ENCODE measurements around the gene ADIPOQ.
A peak's percentile ranks its signal among the peaks of the same experiment; 100 is the strongest.
"Not testable (repeated sequence)": the region's sequence is repeated elsewhere in the genome, so short reads cannot be mapped to it uniquely, and the experiment has no call there.

ADIPOQ gene

DNA sequence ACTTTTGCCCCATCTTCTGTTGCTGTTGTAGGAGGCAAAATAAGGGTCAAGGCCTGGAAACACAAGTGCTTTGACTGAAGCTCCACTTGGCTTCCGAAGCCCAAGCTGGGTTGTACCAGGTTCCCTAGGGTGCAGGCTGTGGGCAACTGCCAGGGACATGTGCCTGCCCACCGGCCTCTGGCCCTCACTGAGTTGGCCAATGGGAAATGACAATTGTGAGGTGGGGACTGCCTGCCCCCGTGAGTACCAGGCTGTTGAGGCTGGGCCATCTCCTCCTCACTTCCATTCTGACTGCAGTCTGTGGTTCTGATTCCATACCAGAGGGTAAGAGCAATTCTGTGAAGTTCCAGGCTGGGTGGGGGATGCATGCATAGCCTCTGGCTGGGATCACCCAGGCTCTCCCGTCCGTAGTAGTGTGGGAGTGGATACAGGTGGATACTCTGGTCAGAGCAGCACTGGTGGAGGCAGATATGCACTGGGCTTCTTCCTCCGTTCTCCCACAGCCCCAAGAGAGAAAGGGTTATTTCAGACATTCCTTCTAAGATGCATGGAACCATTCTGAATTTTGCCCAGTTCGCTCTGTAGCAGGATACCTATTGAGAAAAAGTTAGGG is at the start of gene ADIPOQ:
ADIPOQ (plus strand) TSS at position 285 of the 613 bp plus-strand sequence. CDS start 10,349 bp downstream, outside the sequence.
- no peak for DNase-seq

DNA sequence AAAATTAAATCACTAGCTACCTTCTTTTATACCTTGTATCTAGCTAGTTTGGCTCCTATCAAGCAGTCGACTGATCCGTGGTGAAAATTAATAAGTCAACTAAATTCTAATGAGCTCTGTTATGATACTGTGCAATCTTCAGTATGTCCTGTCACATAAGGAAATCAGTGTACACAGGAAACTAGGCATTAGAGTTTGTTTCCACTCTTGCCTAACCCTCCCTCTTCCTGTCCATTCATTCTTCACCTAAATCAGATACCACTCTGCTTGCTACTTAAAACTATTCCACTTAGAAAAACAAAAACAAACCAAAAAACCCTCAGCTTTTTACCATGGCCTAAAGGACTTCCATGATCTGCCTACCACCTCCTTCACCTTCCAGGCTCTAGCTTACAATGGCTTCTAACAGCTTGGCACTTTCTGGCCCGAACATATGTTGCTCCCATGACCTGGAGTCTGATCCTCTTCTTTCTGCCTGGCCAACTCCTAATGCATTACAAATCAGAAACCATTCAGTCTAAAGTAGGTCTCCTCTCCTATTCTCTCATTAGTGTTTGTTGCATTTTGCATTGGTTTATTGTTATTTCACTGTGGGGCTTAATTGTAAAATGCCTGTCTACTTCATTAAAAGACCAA is 44.2 kb upstream of the ADIPOQ start:
- DNase-seq = no peak

DNA sequence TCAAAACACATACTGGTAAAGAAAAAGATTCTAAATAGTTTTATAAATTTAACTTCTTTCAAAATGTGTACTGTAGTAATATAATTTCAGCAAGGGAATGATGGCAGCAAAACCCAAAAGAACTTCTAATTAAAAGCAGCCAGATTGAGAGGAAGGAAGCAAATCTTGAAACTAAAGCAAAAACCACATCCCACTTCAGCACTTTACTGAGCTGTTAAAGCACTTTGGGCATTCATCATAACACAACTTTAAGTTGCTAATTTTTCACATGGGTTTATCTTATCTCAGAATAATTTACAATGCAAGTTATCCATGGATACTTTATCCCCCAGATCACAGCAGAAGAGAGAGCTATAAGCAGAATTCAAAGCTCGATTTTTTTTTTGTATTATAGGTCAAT is 42.2 kb upstream of the ADIPOQ start:
- DNase-seq = no peak

DNA sequence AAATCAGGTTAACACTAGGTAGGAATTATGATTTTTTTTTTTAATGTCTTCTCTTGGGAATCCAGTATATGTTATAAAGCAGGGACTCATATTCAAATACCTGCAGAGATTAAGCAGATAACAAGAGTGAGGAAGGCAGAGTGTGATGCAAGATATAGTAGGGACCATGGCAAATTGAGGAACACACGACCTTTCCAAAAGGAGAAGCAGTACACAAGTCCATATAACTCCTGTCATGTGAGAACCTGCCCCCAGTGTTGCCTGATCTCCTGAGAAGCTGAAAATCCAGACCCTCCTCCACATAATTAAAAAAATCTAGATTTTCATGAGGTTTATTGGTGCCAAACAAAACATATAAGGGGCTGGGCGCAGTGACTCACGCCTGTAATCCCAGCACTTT is 39.8 kb upstream of the ADIPOQ start:
- no peak for DNase-seq

DNA sequence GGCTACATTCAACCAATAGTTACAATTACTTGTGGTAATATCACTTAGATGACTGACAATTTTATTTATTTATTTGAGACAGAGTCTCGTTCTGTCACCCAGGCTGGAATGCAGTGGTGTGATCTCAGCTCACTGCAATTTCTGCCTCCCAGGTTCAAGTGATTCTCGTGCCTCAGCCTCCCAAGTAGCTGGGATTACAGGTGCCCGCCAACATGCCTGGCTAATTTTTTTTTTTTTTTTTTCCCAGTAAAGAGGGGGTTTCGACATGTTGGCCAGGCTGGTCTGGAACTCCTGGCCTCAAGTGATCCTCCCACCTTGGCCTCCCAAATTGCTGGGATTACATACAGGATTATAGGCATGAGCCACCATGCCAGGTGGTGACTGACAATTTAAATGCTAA is 39.1 kb upstream of the ADIPOQ start:
- not testable (repeated sequence) for DNase-seq

DNA sequence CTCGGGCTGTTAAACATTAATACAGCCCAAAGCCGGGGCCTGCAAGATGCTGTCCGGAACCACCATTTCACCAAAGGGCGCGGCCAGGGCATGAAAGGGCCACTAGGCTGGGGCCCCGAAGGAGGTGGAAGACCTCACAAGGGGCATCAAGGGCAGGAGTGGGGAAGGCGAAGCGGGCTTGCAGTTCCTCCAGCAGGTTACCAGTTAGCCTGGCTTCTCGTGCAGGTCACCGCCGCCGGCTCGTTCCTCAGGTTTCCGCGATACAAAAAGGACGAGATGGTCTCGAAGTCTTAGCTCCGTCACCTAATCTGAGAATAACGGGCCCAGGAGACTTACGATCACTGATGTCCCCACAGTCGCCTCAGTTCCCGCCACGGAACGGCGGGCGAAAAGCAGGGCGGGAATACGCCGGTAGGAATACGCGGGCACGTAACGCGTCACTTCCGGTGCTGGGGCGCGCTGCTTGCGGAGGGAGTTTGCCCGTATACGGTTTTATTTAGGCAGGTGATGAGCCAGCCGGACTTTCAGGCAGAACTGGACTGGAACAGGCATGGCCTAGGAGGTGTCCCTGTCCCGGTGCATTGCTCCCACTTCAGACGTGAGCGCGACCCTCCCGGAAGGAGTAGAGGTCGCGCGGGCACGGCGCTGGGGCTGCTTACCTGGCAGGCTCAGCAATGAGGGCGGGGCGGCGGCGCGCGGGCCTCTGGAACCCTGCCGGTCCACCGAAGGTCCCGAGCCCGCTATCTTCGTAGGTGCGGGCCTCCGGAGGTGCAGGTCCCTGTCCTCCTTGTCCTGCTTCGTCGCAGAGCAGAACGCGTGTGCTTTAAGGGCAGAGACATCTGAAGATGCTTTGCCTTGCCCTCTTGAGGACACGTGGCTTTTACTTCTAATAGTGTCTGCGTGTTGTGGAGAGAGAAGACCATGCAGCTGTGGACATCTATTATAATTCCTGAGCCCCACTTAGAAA is 36.1 kb upstream of the ADIPOQ start, which contains the start of gene RFC4:
RFC4 (minus strand) TSS at position 394 of the 967 bp plus-strand sequence. CDS start 1,769 bp downstream, outside the sequence.
- DNase-seq = peak; percentile 82

DNA sequence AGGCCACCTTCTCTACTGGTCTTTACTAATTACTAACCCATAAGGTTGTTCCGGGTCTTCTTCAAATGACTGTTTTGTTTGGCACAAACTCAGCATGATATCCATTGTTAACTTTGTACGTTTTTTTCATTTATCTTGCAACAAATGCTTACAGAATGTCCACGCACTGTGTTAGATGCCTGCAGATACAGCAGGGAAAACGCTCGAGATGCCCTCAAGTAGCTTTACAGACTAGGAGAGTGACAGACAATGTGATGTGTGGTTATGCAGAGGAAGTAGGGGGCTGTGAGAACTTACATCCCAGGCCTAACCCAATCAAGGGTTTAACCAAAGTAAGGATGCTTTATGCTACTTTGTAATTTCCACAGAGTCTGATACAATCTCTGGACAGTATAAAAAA is 35.3 kb upstream of the ADIPOQ start:
- DNase-seq = no peak

DNA sequence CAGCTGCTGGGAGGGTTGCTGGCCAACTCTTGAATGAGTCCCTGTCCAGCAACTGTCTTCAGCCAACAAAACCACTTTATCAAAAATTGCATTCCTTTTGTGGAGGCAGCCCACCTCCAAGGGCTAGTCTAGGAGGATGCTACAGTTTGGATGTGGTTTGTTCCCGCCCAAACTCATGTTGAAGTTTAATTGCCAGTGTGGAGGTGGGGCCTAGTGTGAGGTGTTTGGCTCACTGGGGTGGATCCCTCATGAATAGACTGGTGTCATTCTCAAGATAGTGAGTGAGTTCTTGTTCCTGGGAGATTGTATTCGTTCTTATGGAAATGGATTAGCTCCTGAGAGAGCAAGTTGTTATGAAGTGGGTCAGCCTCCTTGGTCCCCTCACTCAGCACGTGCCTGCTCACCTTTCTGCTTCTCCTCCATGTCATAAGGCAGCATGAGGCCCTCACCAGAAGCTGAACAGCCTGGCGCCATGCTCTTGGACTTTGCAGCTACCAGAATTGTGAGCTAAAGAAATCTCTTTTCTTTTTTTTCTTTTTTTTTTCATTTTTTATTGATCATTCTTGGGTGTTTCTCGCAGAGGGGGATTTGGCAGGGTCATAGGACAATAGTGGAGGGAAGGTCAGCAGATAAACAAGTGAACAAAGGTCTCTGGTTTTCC is 32.0 kb upstream of the ADIPOQ start:
- DNase-seq = no peak

DNA sequence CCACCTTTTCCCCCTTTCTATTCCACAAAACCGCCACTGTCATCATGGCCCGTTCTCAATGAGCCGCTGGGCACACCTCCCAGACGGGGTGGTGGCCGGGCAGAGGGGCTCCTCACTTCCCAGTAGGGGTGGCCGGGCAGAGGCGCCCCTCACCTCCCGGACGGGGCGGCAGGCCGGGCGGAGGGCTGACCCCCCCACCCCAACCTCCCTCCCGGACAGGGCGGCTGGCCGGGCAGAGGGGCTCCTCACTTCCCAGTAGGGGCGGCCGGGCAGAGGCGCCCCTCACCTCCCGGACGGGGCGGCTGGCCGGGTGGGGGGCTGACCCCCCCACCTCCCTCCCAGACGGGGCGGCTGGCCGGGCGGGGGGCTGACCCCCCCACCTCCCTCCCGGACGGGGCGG is 31.2 kb upstream of the ADIPOQ start:
- DNase-seq = not testable (repeated sequence)

DNA sequence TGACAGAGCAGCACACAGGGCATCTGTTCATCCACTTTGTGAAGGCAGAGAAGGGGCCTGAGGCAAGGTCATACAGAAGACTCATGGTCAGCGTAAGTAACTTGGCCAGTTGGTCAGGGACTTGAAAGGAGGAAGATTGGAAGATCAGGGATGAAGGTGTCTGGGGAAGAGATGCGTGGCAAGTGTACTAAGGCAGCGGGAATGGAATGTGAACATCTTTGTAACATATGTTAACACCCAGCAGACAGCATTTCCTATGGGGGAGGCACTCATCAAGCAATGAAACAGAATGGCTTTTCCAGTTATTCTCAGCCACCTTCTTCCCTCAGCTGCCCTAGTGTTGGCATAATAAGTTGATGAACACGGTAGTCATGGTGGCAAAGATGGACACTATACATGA is 28.4 kb upstream of the ADIPOQ start:
- DNase-seq = no peak

DNA sequence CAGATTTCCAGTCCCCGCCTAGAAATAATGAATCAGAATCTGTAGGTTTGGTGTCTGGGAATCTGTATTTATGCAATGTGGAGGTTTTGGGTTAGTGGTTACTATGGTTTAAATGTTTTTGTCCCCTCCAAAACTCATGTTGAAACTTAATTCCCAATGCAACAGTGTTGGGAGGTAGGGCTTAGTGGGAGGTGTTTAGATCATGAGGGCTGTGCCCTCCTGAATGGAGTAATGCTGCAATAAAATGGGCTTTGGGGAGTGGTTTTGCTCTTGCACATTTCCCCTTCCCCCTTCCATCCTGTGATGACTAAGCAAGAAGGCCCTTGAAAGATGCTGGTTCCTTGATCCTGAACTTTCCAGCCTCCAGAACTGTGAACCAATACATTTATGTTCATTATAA is 27.1 kb upstream of the ADIPOQ start:
- DNase-seq = no peak

DNA sequence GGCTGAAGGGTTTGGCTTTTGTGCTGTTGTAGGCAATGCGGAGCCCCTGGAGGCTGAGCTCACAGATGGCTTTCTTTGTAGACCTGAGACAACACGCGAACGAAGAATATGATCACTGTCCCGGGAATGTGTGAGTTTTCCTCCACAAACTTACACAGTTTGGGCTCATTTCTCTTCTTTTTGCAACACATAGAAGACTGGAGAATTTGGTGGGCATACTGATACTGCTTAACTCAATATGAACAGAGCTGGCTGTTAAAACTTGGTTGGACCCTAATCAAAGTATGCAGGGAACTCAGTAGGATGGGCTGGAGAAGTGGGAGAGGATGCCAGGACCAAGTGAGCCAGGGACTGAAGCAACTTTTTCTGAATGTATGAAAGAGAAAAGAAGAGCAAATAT is 24.0 kb upstream of the ADIPOQ start:
- no peak for DNase-seq

DNA sequence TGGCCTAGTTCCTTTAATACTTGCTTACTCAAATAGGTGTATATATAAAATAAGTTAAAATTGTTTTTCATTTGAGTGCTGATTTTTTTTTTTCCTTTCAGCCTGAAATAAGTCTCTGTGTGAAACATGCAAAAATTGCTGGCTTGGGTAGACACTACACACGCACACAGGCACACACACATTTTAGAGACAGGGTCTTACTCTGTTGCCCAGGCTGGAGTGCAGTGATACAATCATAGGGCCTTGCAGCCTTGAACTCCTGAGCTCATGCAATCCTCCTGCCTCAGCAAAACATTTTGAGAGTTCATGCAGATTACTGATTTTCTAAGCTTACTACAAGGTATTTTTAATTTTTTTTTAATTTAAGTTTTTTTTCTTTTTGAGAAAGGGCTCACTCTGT is 23.6 kb upstream of the ADIPOQ start:
- no peak for DNase-seq

DNA sequence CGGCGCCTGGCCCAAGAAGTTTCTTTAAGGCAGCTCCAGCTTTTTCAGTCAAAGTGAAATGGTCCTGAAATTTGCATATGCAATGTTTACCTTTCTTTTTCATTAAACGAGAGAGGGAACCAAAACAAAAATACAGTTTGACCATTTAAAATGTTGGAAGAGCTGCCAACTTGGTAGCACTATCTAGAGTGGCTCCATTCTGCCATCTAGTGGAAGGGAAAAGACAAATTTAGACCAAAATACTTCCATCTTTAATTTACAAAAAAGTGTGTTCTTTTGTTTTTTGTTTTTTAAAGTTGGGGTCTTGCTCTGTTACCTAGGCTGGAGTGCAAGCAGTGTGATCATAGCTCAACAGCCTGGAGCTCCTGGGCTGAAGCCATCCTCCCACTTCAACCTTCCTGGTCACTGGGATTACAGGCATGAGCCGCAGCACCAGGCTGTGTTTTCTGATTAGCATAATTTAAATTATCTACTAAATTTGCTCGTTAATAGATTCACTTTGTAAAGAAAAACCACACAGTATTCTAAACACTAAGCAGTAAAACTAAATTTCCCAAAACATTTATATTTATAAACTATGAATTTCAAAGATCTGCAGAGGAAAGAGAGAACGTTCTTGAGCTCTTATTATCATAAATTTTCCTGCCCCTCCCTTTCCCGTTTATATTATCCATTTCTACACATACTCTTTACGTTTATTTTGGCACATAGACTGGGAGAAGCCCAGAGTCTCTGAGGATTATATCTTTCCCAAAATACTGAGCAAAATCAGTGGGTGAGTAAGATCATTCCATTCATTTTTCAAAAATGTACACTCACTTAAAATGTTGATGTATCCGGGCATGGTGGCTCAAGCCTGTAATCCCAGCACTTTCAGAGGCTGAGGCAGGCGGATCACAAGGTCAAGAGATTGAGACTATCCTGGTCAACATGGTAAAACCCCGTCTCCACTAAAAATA is 20.8 kb upstream of the ADIPOQ start:
- peak; percentile 78 for DNase-seq

DNA sequence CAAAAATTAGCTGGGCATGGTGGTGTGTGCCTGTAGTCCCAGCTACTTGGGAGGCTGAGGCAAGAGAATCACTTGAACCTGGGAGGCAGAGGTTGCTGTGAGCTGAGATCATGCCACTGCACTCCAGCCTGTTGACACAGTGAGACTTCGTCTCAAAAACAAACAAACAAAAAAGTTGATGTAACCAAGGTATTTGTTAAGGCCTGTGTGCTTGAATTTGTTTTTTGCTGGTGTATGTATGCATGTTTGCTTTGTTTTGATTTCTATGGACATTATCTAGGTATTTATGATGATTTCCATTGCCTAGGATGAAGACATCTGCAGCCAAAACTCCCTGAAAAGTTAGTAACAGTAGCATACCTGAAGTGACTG is 20.1 kb upstream of the ADIPOQ start:
- DNase-seq = not testable (repeated sequence)

DNA sequence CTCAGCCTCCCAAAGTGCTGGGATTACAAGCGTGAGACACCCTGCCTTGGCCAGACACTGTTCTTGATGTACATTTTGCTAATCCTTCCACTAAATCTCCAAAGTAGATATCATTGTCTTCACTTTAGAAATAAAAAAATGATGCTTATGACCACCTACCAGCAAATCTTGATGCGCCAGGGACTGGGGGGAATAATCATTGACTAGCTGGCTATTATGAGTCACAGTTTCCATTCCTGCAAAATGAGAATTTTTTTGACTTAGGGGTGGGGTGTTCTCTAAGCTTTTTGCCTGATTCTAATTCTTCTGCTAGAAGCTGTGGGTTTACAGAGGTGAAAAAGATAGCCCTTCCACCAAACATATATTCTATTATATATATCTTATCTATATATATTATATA is 19.1 kb upstream of the ADIPOQ start:
- DNase-seq = no peak

DNA sequence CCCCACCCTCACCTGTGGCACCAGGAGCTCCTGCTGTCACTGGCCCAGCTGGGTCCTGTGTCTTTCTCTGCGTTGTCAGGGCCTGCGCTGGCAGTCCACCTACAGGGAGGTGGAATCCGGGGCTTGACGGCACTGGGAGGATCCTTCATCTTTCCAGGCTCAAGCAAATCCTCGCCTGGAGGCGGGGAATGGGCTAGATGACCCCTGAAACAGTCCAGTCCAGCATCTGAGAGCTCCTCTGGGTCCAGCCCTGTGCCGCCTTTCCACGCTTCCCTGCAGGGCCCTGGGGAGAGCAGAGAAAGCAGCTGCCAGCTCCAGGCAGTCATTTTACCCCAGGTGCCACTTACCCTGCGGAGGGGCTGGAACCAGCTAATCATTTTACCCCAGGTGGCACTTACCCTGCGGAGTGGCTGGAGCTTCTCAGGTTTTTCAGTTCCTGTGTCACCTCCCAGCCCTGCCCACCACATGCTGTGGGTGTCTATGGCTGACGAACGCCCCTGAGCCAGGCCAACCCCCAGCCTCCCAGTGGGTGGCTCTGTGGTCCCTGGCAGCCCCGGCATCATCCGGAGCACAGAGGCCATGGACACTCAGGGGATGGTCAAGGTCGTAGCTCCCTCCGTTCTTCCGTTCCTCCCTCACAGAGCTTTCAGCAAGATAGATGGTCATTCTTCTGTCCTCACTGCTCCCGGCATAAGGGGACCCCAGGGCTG is 17.9 kb upstream of the ADIPOQ start:
- peak; percentile 95 for DNase-seq

DNA sequence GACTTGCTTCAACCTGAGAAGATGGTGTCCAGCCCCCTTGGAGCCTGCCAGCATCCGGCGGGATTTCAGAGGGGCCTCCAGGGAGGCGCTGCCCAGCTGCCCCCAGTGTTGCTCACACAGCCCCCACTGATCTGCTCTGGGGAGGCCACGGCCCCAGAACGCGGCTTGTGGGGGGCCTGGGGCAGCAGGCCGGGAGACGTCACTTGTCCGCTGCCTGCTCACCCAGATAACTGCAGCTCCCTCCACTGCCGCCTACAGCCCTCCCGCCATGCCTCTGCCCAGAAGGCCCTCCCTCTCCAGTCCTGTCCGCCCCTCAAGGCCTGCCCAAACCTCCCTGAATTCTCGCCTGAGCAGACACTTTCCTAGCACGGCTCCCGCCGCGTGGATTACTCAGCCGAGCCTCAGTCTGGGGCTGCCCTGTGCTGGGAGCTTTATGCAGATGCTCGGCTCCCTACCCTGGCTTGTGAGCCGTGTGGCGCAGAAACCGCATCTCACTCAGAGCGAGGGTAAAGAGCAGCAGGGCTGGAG is 17.2 kb upstream of the ADIPOQ start:
- peak; percentile 23 for DNase-seq

DNA sequence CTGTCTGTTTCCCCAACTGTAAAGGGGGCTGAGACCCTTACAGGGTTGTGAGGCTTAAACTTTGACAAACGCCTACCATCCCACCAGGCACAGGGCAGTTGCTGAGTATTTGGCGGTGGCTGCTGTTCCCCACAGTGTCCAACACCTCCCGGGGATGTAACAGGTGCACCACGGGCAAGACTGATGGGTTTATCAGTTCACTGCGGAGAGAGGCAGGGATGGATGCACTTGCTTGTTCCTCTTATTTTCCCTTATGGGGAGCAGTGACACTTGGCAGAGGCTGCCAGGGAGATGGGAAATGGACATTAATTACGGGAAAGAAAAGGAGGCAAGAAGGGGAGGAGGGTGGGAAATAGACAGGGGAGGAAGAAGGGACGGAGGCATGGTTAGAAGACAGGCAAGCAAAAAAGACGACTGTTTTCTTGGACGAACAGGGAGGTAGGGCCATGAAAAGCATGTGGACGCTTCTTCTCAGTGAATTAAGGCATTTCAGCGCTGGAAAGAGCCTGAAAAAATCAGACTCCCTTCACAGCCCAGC is 16.6 kb upstream of the ADIPOQ start:
- DNase-seq = no peak

DNA sequence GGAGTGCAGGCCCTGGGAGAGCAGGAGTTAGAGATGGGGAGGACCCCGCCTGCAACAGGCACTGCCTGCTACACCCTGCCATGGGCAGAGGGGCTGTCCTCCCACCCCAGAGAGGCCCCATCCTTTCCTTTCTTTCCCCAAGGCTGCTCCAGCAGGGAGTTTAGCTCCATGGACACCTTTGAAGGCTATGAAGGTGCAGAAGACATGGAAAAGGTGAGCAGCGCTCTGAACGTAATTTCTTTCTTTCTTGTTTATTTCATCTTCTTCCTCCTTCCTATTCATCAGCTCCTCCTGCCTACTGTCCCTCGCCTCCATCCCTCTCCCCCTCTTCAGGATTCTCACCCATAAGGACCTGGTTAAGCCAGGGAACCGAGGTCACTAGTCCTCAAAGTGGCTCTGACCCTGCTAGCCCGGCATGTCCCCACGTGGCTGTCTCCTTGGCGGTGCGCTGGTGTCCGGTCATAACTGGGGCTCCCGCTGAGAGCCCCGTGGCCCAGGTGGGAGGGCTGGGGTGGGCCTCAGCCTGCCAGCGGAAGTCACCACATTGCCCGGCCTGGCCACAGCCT is 16.0 kb upstream of the ADIPOQ start:
- no peak for DNase-seq
